B cell (primary cell): ENCODE results near the gene ZNF521. TPM values are rescaled to one million over a fixed set of nuclear protein-coding genes. Genes with fewer than 3 reads are reported as not detected.

ENCODE experiments used
- ATAC-seq: fragments of 200-7000 bp; cut with Tn5 transposase; one replicate; pipeline ENCODE4 v1.10.0; 2021; ENCODE audit warnings: low read depth, mild to moderate bottlenecking, moderate number of reproducible peaks, moderate library complexity
- CTCF ChIA-PET: fragments of 350-600 bp; sonication (Branson Sonifier 250); formaldehyde crosslinking; loops from one replicate; lab custom pipeline; 2021; ENCODE audit warnings: antibody characterized with exemption, inconsistent platforms; lab: Charles Lee
- POLR2A ChIA-PET: fragments of 350-600 bp; sonication (Branson Sonifier 250); formaldehyde crosslinking; loops from one replicate; lab custom pipeline; 2021; ENCODE audit warnings: antibody characterized with exemption; lab: Charles Lee
- DNase-seq: peaks from one replicate; pipeline ENCODE4 v3.0.0; 2013
- H2AFZ ChIP-seq: 2 replicates; pipeline ENCODE4 v1.6.1; 2012; ENCODE audit warnings: mild to moderate bottlenecking, low read depth, low read length; ENCODE audit not compliant: insufficient read depth, poor library complexity, severe bottlenecking
- H3K27ac ChIP-seq, 2 donors: 1 replicate in 1 of 2; 2 replicates in 1 of 2; pipeline ENCODE4 v1.5.1; 2012 to 2013; ENCODE audit warnings: low read length in 2 of 2, mild to moderate bottlenecking in 2 of 2, moderate library complexity in 1 of 2
- H3K27me3 ChIP-seq, 4 experiments: fragments of 200-600 bp in 1 of 4; sonication (generic) in 1 of 4; replicated peaks in 1 of 4; 1 replicate in 2 of 4; 2 replicates in 2 of 4; pipeline versions ENCODE4 v1.6.1 to v1.7.0; 2013 to 2016; ENCODE audit warnings: low read length in 3 of 4, mild to moderate bottlenecking in 2 of 4, mixed read lengths in 1 of 4, moderate library complexity in 1 of 4; ENCODE audit not compliant: insufficient read depth in 4 of 4, control insufficient read depth in 3 of 4; ENCODE audit errors: control extremely low read depth in 1 of 4
- H3K36me3 ChIP-seq, 2 experiments: replicated peaks in 1 of 2; 1 replicate in 1 of 2; 2 replicates in 1 of 2; pipeline versions ENCODE4 v1.6.1 to v1.7.1; 2013; ENCODE audit warnings: low read length in 1 of 2; ENCODE audit not compliant: insufficient read depth in 2 of 2, control insufficient read depth in 1 of 2; ENCODE audit errors: control extremely low read depth in 1 of 2, extremely low read depth in 1 of 2
- H3K4me1 ChIP-seq, 2 donors: fragments of 200-600 bp in 1 of 2; sonication (generic) in 1 of 2; 1 replicate in 1 of 2; 2 replicates in 1 of 2; pipeline versions ENCODE4 v1.5.1 to v1.6.1; 2013 to 2017; ENCODE audit warnings: low read length in 2 of 2; ENCODE audit not compliant: control insufficient read depth in 2 of 2, insufficient read depth in 2 of 2
- H3K4me2 ChIP-seq: replicated peaks from 2 replicates; pipeline ENCODE3; 2012; ENCODE audit warnings: mild to moderate bottlenecking, low read depth, low read length; ENCODE audit not compliant: poor library complexity, severe bottlenecking
- H3K4me3 ChIP-seq, 5 experiments: fragments of 200-600 bp in 1 of 5; sonication (generic) in 1 of 5; 1 replicate in 3 of 5; 2 replicates in 2 of 5; pipeline versions ENCODE4 v1.5.1 to v1.7.0; 2011 to 2016; ENCODE audit warnings: low read length in 4 of 5, mild to moderate bottlenecking in 4 of 5, low read depth in 2 of 5, control low read depth in 1 of 5, moderate library complexity in 1 of 5; ENCODE audit not compliant: insufficient read depth in 1 of 5; ENCODE audit errors: control extremely low read depth in 1 of 5, extremely low read depth in 1 of 5
- H3K79me2 ChIP-seq: fragments of 200-600 bp; sonication (generic); one replicate; pipeline ENCODE4 v1.6.0; 2016; ENCODE audit warnings: low read length; ENCODE audit not compliant: control insufficient read depth, insufficient read depth
- H3K9ac ChIP-seq: fragments of 200-600 bp; sonication (generic); 2 replicates; pipeline ENCODE4 v1.6.1; 2017; ENCODE audit warnings: mild to moderate bottlenecking, low read length, moderate library complexity
- H3K9me3 ChIP-seq, 3 donors: one replicate each; pipeline versions ENCODE4 v1.6.1 to v1.7.1; 2013; ENCODE audit warnings: low read length in 2 of 3; ENCODE audit not compliant: control insufficient read depth in 2 of 3, insufficient read depth in 1 of 3; ENCODE audit errors: control extremely low read depth in 1 of 3
- H4K20me1 ChIP-seq: 2 replicates; pipeline ENCODE4 v1.6.0; 2012; ENCODE audit warnings: mild to moderate bottlenecking, low read length; ENCODE audit not compliant: insufficient read depth, control insufficient read depth, poor library complexity, severe bottlenecking
- H3K27ac Mint-ChIP-seq: one replicate; pipeline ENCODE4 v1.8.0; 2021; ENCODE audit warnings: mixed read lengths
- H3K27me3 Mint-ChIP-seq: one replicate; pipeline ENCODE4 v1.8.0; 2021; ENCODE audit warnings: mixed read lengths
- H3K4me1 Mint-ChIP-seq: one replicate; pipeline ENCODE4 v1.8.0; 2021; ENCODE audit warnings: mixed read lengths
- H3K4me3 Mint-ChIP-seq: one replicate; pipeline ENCODE4 v1.8.0; 2021; ENCODE audit warnings: mixed read lengths
- H3K9me3 Mint-ChIP-seq: one replicate; pipeline ENCODE4 v1.8.0; 2022; ENCODE audit warnings: mixed read lengths; ENCODE audit not compliant: insufficient read depth
- EZH2 ChIP-seq: IDR thresholded peaks from 2 replicates; pipeline ENCODE4 v1.6.1; 2012; ENCODE audit warnings: borderline replicate concordance, low read depth, mild to moderate bottlenecking, moderate library complexity, low read length; ENCODE audit not compliant: insufficient read depth, poor library complexity, severe bottlenecking
- WGBS: methylation state at CpG from one replicate; pipeline ENCODE4 v1.1.5; 2013; ENCODE audit warnings: missing lambda C conversion rate; ENCODE audit not compliant: insufficient coverage; 5-methylcytosine and 5-hydroxymethylcytosine counted together
- intact Hi-C: fragments of 100-400 bp; cut with micrococcal nuclease; formaldehyde crosslinking; loops from one replicate; pipeline ENCODE4 v1.10.0; 2022
- polyA plus RNA-seq: library from polyadenylated mRNA; depleted of rRNA; stranded (reverse); fragments of >200 nt; gene quantifications from 2 replicates; pipeline ENCODE4 v1.2.3, GENCODE V29; 2012
- total RNA-seq, 2 donors: library from RNA; stranded (reverse); fragments of 120-200 nt in 1 of 2; gene quantifications; 1 replicate in 1 of 2; 2 replicates in 1 of 2; pipeline versions ENCODE4 v1.2.3 to v1.2.4, GENCODE V29; 2013 to 2022
- TF ChIP-seq, protein P1 (sequence below): fragments of 200-600 bp; IDR thresholded peaks from one replicate; pipeline ENCODE4 v1.8.0; 2022; ENCODE audit warnings: antibody characterized with exemption, mild to moderate bottlenecking

Gene ZNF521
- total and polyA plus RNA-seq, 2 donors (not counting 1 experiment from before 2014, with no cell fraction given), result 0.04 to 9.0 TPM

- 94% methylated on average over 15 of the region's 18 CpGs for WGBS
- H3K79me2 ChIP-seq, result no peaks in the 10 kb centered on the region
- H3K27ac ChIP-seq, result no peak overlapping the region
- intact Hi-C loops, result no loop called here
- no peaks in the 10 kb centered on the region for H3K9me3 ChIP-seq
- Mint-ChIP-seq H3K4me3 (no peak overlapping the region), H3K27me3 (no peaks in the 10 kb centered on the region), H3K27ac (no peak overlapping the region), H3K4me1 (no peaks in the 10 kb centered on the region), H3K9me3 (no peaks in the 10 kb centered on the region)
- no peaks in the 10 kb centered on the region for H3K27me3 ChIP-seq
- H4K20me1 ChIP-seq, result no peaks in the 10 kb centered on the region
- no peaks in the 10 kb centered on the region for H3K36me3 ChIP-seq
- DNase-seq (no peak), ATAC-seq (no peak)
- H3K9ac ChIP-seq, result no peak overlapping the region
- CTCF ChIA-PET, result no interaction called here
- no peak overlapping the region for H3K4me3 ChIP-seq
- no peak overlapping the region for H2AFZ ChIP-seq
- no peaks in the 10 kb centered on the region for H3K4me1 ChIP-seq
- no peak overlapping the region for H3K4me2 ChIP-seq
- POLR2A ChIA-PET, result no interaction called here
- TF ChIP-seq, protein P1, sequence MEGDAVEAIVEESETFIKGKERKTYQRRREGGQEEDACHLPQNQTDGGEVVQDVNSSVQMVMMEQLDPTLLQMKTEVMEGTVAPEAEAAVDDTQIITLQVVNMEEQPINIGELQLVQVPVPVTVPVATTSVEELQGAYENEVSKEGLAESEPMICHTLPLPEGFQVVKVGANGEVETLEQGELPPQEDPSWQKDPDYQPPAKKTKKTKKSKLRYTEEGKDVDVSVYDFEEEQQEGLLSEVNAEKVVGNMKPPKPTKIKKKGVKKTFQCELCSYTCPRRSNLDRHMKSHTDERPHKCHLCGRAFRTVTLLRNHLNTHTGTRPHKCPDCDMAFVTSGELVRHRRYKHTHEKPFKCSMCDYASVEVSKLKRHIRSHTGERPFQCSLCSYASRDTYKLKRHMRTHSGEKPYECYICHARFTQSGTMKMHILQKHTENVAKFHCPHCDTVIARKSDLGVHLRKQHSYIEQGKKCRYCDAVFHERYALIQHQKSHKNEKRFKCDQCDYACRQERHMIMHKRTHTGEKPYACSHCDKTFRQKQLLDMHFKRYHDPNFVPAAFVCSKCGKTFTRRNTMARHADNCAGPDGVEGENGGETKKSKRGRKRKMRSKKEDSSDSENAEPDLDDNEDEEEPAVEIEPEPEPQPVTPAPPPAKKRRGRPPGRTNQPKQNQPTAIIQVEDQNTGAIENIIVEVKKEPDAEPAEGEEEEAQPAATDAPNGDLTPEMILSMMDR, result no peak
- no peak for TF ChIP-seq EZH2
Measured at GRCh38 chr18:25077944-25078723, 273.8 kb downstream of the ZNF521 start.
